ENCODE data around the gene NXT1. TPM values are rescaled to one million over a fixed set of nuclear protein-coding genes. Genes with fewer than 3 reads are reported as not detected.

The NXT1 gene
- total RNA-seq, 1 experiment from 2014 or later: 98.0 TPM

GRCh38 chr20:23357767-23358562, 7.4 kb downstream of the NXT1 start:
- CTCF ChIA-PET: interaction anchor here (0.5 to 1.2 kb wide), 3 partner anchors 8 to 1953 kb away, joined by 3 to 13 read pairs (median 4); partner anchors contain the start of gene NAPB
- Histone ChIP-seq H3K4me2 (ENCODE audit: low read length) (peak overlapping the region; percentile 99), H2AFZ (ENCODE audit: low read length) (peak overlapping the region; percentile 88)

GRCh38 chr20:23358563-23358906, 7.9 kb downstream of the NXT1 start:
- H3K9me3 ChIP-seq (ENCODE audit: low read length): no peaks in the 10 kb centered on the region
- TF ChIP-seq CTCF (conservative IDR thresholded peaks at IDR 0.05; ENCODE audit: low read depth, low read length): no peak
- peak overlapping the region; percentile 88 for H2AFZ ChIP-seq (ENCODE audit: low read length)
- peak overlapping the region; percentile 43 for H3K9ac ChIP-seq (ENCODE audit: low read length)
- peak overlapping the region; percentile 26 for H3K27ac ChIP-seq (ENCODE audit: low read length)
- intact Hi-C loops (cut with micrococcal nuclease): loop anchor here (1.0 to 10.0 kb wide), 2 partner anchors 8 to 974 kb away; partner anchors contain the start of gene NXT1
- DNase-seq: no peak
- no peaks in the 10 kb centered on the region for H3K27me3 ChIP-seq (ENCODE audit: low read length)
- H3F3A ChIP-seq (ENCODE audit: low read length, unreplicated experiment): peaks cover 8% of the 10 kb centered on the region
- peak overlapping the region; percentile 70 for H3K4me3 ChIP-seq (ENCODE audit: low read length)
- ChIA-PET POLR2A (ENCODE audit: unreplicated experiment) (interaction anchor here (0.6 to 1.8 kb wide), 3 partner anchors 8 to 63 kb away, joined by 3 to 20 read pairs (median 9); partner anchors contain the start of genes NAPB and NXT1), CTCF (interaction anchor here (1.2 kb wide), 2 partner anchors 9 to 63 kb away, joined by 4 to 13 read pairs; partner anchors contain the start of gene NAPB)
- peaks cover 15% of the 10 kb centered on the region for H4K20me1 ChIP-seq (ENCODE audit: low read length)
- H3K4me2 ChIP-seq (ENCODE audit: low read length): peak overlapping the region; percentile 92
- H3K79me2 ChIP-seq (ENCODE audit: low read length): peaks cover 41% of the 10 kb centered on the region
- H3K36me3 ChIP-seq (ENCODE audit: low read depth, low read length): peaks cover 18% of the 10 kb centered on the region; the same call in 1 of the 2 replicates
- no peaks in the 10 kb centered on the region for H3K9me2 ChIP-seq (replicated peaks; ENCODE audit: low read length)
- ATAC-seq: no peak
- BruUV-seq (replicated peaks): no TSS peak
- H3K4me1 ChIP-seq (ENCODE audit: insufficient read depth, low read length): peaks cover 32% of the 10 kb centered on the region

More at GRCh38 chr20:23357767-23358562, 7.4 kb downstream of the NXT1 start:
- Histone ChIP-seq H3F3A (ENCODE audit: low read length, unreplicated experiment) (peaks cover 8% of the 10 kb centered on the region), H3K36me3 (ENCODE audit: low read depth, low read length) (peaks cover 19% of the 10 kb centered on the region; the same call in 1 of the 2 replicates), H3K9me3 (ENCODE audit: low read length) (no peaks in the 10 kb centered on the region), H3K9ac (ENCODE audit: low read length) (peak overlapping the region; percentile 87), H3K27me3 (ENCODE audit: low read length) (no peaks in the 10 kb centered on the region), H3K79me2 (ENCODE audit: low read length) (peaks cover 41% of the 10 kb centered on the region), H3K4me1 (ENCODE audit: insufficient read depth, low read length) (peaks cover 27% of the 10 kb centered on the region), H3K9me2 (replicated peaks; ENCODE audit: low read length) (no peaks in the 10 kb centered on the region), H4K20me1 (ENCODE audit: low read length) (peaks cover 12% of the 10 kb centered on the region), H3K27ac (ENCODE audit: low read length) (peak overlapping the region; percentile 86), H3K4me3 (ENCODE audit: low read length) (peak overlapping the region; percentile 84)
- intact Hi-C loops (cut with micrococcal nuclease): loop anchor here (1.0 to 10.0 kb wide), 2 partner anchors 8 to 973 kb away; partner anchors contain the start of gene NXT1
- POLR2A ChIA-PET (ENCODE audit: unreplicated experiment): interaction anchor here (0.6 to 1.8 kb wide), 3 partner anchors 8 to 64 kb away, joined by 3 to 20 read pairs (median 9); partner anchors contain the start of genes NAPB and NXT1
- ATAC-seq (peak; percentile 79), DNase-seq (peak; percentile 100)
- no TSS peak for BruUV-seq (replicated peaks)
- TF ChIP-seq EZH2 (IDR thresholded peaks at IDR 0.05; ENCODE audit: low read length, unreplicated experiment) (no peak), EZH2phosphoT487 (IDR thresholded peaks at IDR 0.05; ENCODE audit: borderline replicate concordance, low read length) (no peak), CTCF (conservative IDR thresholded peaks at IDR 0.05; ENCODE audit: low read depth, low read length) (no peak)

All from PC-3 (cell line).